Measurements from ENCODE around the gene CREB3L2. TPM values are rescaled to one million over a fixed set of nuclear protein-coding genes. Genes with fewer than 3 reads are reported as not detected.

The CREB3L2 gene
- total and polyA plus RNA-seq, 10 of the 15 experiments (the other 5 are each of a cell fraction or from before 2014, with no cell fraction given): 6.4 to 67.1 (median 26.2) TPM

DNA sequence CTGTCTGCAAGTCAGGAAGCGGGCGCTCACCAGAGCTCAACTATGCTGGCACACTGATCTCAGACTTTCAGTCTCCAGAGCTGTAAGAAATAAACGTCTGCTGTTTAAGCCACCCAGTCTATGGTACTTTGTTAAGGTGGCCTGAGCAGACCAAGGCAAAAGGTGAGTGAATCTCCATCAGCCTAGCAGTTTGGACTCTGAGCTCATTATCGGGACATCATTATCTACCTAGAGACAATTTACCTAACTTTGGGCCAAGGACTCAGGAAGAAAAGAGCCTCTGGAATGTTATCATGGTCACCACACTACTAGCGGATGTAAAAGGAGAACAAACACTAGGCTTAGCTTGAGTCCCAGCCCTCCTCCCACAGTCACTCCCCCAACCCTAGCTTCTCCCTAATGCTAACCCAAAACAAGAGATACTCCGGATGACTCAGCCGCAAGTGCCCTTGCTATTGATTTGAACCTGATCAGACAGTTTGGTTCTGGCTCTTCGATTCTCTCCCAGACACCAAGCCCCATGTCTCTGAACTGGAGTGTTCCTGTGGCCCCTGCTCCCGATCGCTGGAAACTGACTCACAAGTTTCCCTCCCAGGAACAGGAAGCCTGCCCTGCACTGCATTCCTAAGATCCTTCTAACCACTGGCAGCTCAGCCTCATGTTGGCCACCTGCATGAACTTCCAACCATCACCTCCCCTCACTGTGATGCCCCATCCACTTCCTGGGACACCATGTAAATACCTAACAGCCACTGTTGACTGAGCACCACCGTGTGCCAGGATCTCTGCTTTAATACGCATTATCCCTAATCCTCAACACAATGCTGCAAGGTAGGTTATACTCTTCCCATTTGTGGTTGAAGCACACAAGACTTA is 34.5 kb downstream of the CREB3L2 start (continued):
- TF ChIP-seq HDGF (IDR thresholded peaks at IDR 0.05) (no peak), ZNF384 (IDR thresholded peaks at IDR 0.05; ENCODE audit: borderline replicate concordance, low read depth, low read length) (no peak), NFIC (IDR thresholded peaks at IDR 0.05; ENCODE audit: low read depth, low read length) (no peak), RAD51 (IDR thresholded peaks at IDR 0.05) (no peak), GATAD2B (conservative IDR thresholded peaks at IDR 0.05; ENCODE audit: low read depth) (no peak), MEF2A (IDR thresholded peaks at IDR 0.05; ENCODE audit: insufficient read depth, low read depth, low read length) (no peak)

DNA sequence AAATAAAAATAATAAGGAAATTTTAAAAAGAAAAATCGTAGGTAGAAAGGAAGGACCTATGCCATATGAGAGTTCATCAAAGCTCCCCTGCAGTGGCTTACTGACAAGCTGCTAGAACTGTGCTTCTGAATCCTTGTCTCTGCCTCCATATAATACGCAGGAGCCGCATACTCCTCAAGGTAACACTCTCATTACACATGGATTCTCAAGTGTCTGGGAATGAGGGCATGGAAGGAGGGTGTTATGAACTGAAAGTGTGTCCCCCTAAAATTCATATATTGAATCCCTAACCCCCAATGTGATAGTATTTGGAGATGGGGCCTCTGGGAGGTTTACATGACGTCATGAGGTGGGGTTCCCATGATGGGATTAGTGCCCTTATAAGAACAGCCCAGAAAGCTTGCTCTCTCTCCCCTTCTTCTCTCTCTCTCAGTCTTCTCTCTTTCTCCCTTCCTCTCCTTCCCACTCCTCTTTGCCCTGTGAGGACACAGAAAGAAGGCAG is 35.2 kb downstream of the CREB3L2 start:
- no peak overlapping the region for H3K4me3 ChIP-seq
- intact Hi-C loops (cut with micrococcal nuclease; ENCODE audit: unreplicated experiment) (no loop called here), in situ Hi-C loops (cut with MboI) (no loop called here)
- peaks cover 11% of the 10 kb centered on the region for H3K4me1 ChIP-seq (ENCODE audit: control insufficient read depth, insufficient read depth, low read length)
- WGBS (ENCODE audit: insufficient coverage, insufficient replicate concordance, low lambda C conversion rate, missing lambda C conversion rate): 51% methylated on average over 4 of the region's 4 CpGs
- SMC1A ChIA-PET (ENCODE audit: uncharacterized antibody, unreplicated experiment): interaction anchor here (0.6 to 1.8 kb wide), 10 partner anchors 8 to 51 kb away, joined by 3 to 6 read pairs (median 4); no protein-coding TSS in a partner anchor
- H3K79me2 ChIP-seq (ENCODE audit: control insufficient read depth, insufficient read depth, low read length): peaks cover 80% of the 10 kb centered on the region
- H3K4me2 ChIP-seq (ENCODE audit: control insufficient read depth, insufficient read depth): no peak overlapping the region
- H3K27me3 ChIP-seq (replicated peaks in 1 of 2; ENCODE audit: control insufficient read depth in 2 of 2, insufficient read depth in 2 of 2, low read length in 1 of 2): no peaks in the 10 kb centered on the region
- H3K9me3 ChIP-seq (replicated peaks; ENCODE audit: control insufficient read depth, insufficient read depth, low read length): no peaks in the 10 kb centered on the region; the same call in 2 of the 3 replicates
- no peaks in the 10 kb centered on the region for H4K20me1 ChIP-seq (ENCODE audit: control insufficient read depth, insufficient read depth)
- H3K36me3 ChIP-seq (ENCODE audit: control insufficient read depth in 2 of 2, insufficient read depth in 2 of 2, low read length in 1 of 2): peaks cover 4 to 6% of the 10 kb centered on the region in 2 experiments; a peak in 2 of 4 replicates
- FAIRE-seq (no peak), ATAC-seq (no peak), DNase-seq (ENCODE audit: low read depth, low spot score) (no peak)
- RAD21 ChIA-PET (ENCODE audit: unreplicated experiment): no interaction called here
- H2AFZ ChIP-seq (ENCODE audit: control insufficient read depth, low read depth, low read length): no peak overlapping the region
- H3K27ac ChIP-seq (ENCODE audit: control insufficient read depth, insufficient read depth): no peak overlapping the region
- no peak overlapping the region for H3K9ac ChIP-seq (ENCODE audit: control insufficient read depth, insufficient read depth, low read length)
- CTCF ChIA-PET: interaction anchor here (0.8 to 1.8 kb wide), 6 partner anchors 8 to 35 kb away, joined by 3 to 6 read pairs (median 4); partner anchors contain the start of gene CREB3L2
- POLR2A ChIA-PET: interaction anchor here (1.2 to 1.3 kb wide), 2 partner anchors 9 to 20 kb away, joined by 4 read pairs; no protein-coding TSS in a partner anchor
- BruUV-seq (replicated peaks): no TSS peak
- no peak for TF ChIP-seq IRF4 (IDR thresholded peaks at IDR 0.05; ENCODE audit: low read depth, low read length)
- TF ChIP-seq NBN (IDR thresholded peaks at IDR 0.05): no peak
- TF ChIP-seq, protein P1, sequence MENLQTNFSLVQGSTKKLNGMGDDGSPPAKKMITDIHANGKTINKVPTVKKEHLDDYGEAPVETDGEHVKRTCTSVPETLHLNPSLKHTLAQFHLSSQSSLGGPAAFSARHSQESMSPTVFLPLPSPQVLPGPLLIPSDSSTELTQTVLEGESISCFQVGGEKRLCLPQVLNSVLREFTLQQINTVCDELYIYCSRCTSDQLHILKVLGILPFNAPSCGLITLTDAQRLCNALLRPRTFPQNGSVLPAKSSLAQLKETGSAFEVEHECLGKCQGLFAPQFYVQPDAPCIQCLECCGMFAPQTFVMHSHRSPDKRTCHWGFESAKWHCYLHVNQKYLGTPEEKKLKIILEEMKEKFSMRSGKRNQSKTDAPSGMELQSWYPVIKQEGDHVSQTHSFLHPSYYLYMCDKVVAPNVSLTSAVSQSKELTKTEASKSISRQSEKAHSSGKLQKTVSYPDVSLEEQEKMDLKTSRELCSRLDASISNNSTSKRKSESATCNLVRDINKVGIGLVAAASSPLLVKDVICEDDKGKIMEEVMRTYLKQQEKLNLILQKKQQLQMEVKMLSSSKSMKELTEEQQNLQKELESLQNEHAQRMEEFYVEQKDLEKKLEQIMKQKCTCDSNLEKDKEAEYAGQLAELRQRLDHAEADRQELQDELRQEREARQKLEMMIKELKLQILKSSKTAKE (IDR thresholded peaks at IDR 0.05; ENCODE audit: low read depth, poor library complexity, severe bottlenecking): no peak
- no peak for TF ChIP-seq MYB (IDR thresholded peaks at IDR 0.05; ENCODE audit: borderline replicate concordance, low read depth, low read length)
- TF ChIP-seq MTA2 (IDR thresholded peaks at IDR 0.05; ENCODE audit: low read depth): no peak
- no peak for TF ChIP-seq EZH2 (IDR thresholded peaks at IDR 0.05; ENCODE audit: borderline replicate concordance, control insufficient read depth, low read depth, low read length)
- TF ChIP-seq, protein P2, sequence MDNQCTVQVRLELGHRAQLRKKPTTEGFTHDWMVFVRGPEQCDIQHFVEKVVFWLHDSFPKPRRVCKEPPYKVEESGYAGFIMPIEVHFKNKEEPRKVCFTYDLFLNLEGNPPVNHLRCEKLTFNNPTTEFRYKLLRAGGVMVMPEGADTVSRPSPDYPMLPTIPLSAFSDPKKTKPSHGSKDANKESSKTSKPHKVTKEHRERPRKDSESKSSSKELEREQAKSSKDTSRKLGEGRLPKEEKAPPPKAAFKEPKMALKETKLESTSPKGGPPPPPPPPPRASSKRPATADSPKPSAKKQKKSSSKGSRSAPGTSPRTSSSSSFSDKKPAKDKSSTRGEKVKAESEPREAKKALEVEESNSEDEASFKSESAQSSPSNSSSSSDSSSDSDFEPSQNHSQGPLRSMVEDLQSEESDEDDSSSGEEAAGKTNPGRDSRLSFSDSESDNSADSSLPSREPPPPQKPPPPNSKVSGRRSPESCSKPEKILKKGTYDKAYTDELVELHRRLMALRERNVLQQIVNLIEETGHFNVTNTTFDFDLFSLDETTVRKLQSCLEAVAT (IDR thresholded peaks at IDR 0.05): no peak
- no peak for TF ChIP-seq TARDBP (IDR thresholded peaks at IDR 0.05; ENCODE audit: borderline replicate concordance)
- TF ChIP-seq POLR2A (IDR thresholded peaks at IDR 0.05; ENCODE audit: low read depth, low read length): no peak
- TF ChIP-seq, protein P3, sequence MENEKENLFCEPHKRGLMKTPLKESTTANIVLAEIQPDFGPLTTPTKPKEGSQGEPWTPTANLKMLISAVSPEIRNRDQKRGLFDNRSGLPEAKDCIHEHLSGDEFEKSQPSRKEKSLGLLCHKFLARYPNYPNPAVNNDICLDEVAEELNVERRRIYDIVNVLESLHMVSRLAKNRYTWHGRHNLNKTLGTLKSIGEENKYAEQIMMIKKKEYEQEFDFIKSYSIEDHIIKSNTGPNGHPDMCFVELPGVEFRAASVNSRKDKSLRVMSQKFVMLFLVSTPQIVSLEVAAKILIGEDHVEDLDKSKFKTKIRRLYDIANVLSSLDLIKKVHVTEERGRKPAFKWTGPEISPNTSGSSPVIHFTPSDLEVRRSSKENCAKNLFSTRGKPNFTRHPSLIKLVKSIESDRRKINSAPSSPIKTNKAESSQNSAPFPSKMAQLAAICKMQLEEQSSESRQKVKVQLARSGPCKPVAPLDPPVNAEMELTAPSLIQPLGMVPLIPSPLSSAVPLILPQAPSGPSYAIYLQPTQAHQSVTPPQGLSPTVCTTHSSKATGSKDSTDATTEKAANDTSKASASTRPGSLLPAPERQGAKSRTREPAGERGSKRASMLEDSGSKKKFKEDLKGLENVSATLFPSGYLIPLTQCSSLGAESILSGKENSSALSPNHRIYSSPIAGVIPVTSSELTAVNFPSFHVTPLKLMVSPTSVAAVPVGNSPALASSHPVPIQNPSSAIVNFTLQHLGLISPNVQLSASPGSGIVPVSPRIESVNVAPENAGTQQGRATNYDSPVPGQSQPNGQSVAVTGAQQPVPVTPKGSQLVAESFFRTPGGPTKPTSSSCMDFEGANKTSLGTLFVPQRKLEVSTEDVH (IDR thresholded peaks at IDR 0.05; ENCODE audit: low read depth, partially characterized antibody): no peak

All from GM12878 (cell line).